GM12892 (cell line): ENCODE measurements around the gene HIF3A.
"Not testable (repeated sequence)": the region's sequence is repeated elsewhere in the genome, so short reads cannot be mapped to it uniquely, and the experiment has no call there.

ENCODE experiments used
- POLR2A ChIP-seq: IDR thresholded peaks from 2 replicates; pipeline ENCODE4 v1.6.1; 2011; ENCODE audit warnings: low read depth, low read length, control low read depth
- POLR2AphosphoS5 ChIP-seq: IDR thresholded peaks from 2 replicates; pipeline ENCODE4 v1.6.1; 2011; ENCODE audit warnings: low read depth, low read length, control low read depth

GRCh38 chr19:46323227-46323626 is 26.4 kb downstream of the HIF3A start:
- TF ChIP-seq POLR2A, POLR2AphosphoS5: not testable (repeated sequence)
